Kidney (tissue), 14 donors: ENCODE measurements around the gene ICOSLG. TPM values are rescaled to one million over a fixed set of nuclear protein-coding genes. Genes with fewer than 3 reads are reported as not detected.

ENCODE experiments used
- DNase-seq, 5 donors: peaks; one replicate each; pipeline ENCODE4 v3.0.0-alpha.2; 2013 to 2020
- FAIRE-seq: peaks from 2 replicates; lab custom pipeline; 2012; peaks lifted over from hg19 to GRCh38; lab: Jason Lieb, UNC
- H3K27ac ChIP-seq, 2 donors: one replicate each; pipeline ENCODE4 v1.7.0; 2013; ENCODE audit warnings: low read depth in 2 of 2, low read length in 2 of 2, inconsistent platforms in 1 of 2
- H3K27me3 ChIP-seq: one replicate; pipeline ENCODE4 v1.7.1; 2013; ENCODE audit warnings: low read length, inconsistent platforms; ENCODE audit not compliant: control insufficient read depth, insufficient read depth
- H3K36me3 ChIP-seq, 3 donors: one replicate each; pipeline versions ENCODE4 v1.7.0 to v1.7.1; 2013; ENCODE audit warnings: low read length in 3 of 3, control low read depth in 1 of 3, inconsistent platforms in 1 of 3; ENCODE audit not compliant: insufficient read depth in 3 of 3, control insufficient read depth in 2 of 3
- H3K4me1 ChIP-seq, 3 donors: one replicate each; pipeline versions ENCODE4 v1.7.0 to v1.7.1; 2013; ENCODE audit warnings: low read length in 3 of 3, inconsistent platforms in 1 of 3, low read depth in 1 of 3; ENCODE audit not compliant: control insufficient read depth in 2 of 3, insufficient read depth in 2 of 3
- H3K4me3 ChIP-seq, 3 donors: one replicate each; pipeline versions ENCODE4 v1.7.0 to v1.8.1; 2013; ENCODE audit warnings: low read length in 3 of 3, control low read depth in 1 of 3, inconsistent platforms in 1 of 3
- H3K9ac ChIP-seq, 3 donors: one replicate each; pipeline versions ENCODE4 v1.7.0 to v1.7.1; 2013; ENCODE audit warnings: low read length in 3 of 3, control low read depth in 1 of 3, inconsistent platforms in 1 of 3
- H3K9me3 ChIP-seq, 3 donors: one replicate each; pipeline versions ENCODE4 v1.7.0 to v1.7.1; 2013; ENCODE audit warnings: low read length in 3 of 3, control low read depth in 1 of 3, inconsistent platforms in 1 of 3; ENCODE audit not compliant: control insufficient read depth in 2 of 3, insufficient read depth in 1 of 3
- intact Hi-C: fragments of 100-400 bp; cut with DNase I; formaldehyde crosslinking; loops from one replicate; pipeline ENCODE4 v1.11.1; 2022
- polyA plus RNA-seq: library from polyadenylated mRNA; stranded (reverse); fragments of 350-450 nt; fragmentation: Illumina TruSeq; extraction: RNeasy Lipid Tissue Mini Kit (QIAGEN cat#74804); gene quantifications from one replicate; pipeline ENCODE4 v1.2.3, GENCODE V29; 2014; ENCODE audit warnings: low read depth, low replicate concordance; ENCODE audit not compliant: insufficient read depth
- total RNA-seq: library from RNA; stranded (reverse); fragmentation: NEBNext Ultra II Directional; extraction: Animal tissue kit (Norgen Biotek cat#: 25700); gene quantifications from one replicate; pipeline ENCODE4 v1.2.1, GENCODE V29; 2021
- TF ChIP-seq, protein P1 (sequence below): IDR thresholded peaks from 3 replicates; pipeline ENCODE4 v1.5.1; 2012; ENCODE audit warnings: mild to moderate bottlenecking, moderate library complexity, borderline replicate concordance; ENCODE audit not compliant: insufficient read depth; ENCODE audit errors: extremely low read depth
- donor health status: control.
- donor health status: control.
- donor health status: control.
- donor health status: control.
- donor health status: control.
- donor health status: DM: yes; HTN: yes; CAD: no.
- donor health status: Normal renal cell carcinoma (clear cell type).

ICOSLG gene
- total and polyA plus RNA-seq, 2 donors from 2014 or later: 3.0 to 10.2 TPM

DNA sequence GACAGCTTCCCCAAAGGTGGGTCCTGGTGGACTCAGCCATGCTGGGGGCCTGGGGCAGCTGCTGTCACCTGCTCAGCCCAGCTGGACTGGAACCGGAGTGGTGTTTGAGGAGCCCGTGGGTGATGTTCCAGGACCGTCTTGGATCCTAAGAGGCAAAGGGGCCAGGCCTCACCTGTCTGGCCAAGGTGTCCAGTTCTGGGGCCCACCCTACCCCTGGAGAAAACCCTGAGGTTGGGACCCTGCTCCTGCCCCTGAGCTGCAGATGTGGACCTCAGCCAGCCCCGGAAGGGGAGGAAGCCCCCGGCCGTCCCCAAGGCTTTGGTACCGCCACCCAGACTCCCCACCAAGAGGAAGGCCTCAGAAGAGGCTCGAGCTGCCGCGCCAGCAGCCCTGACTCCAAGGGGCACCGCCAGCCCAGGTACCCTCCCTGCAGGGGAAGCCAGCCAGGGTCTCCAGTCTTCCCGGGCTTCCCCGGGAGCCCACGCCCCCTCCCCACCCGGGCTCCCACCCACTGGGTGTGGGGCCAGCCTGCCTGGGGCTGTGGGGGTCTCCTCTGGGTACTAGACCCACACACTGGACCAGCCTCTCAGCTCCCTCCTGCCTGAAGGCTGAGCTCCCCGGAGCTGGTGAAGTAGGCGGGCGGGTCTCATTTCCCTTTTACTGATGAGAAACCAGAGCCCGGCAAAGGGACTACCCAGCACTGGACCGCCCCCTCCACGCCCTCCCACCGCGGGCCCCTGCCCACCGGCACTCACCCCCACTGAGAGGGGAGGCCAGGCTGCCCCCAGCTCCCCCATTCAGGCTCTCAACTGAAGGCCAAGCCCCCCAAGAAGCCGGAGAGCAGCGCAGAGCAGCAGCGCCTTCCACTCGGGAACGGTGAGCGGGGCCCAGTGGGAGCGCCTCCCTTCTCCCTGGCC, 46.2 kb upstream of the ICOSLG start:
- Histone ChIP-seq H3K27ac (no peak overlapping the region), H3K9ac (no peak overlapping the region), H3K36me3 (no peaks in the 10 kb centered on the region), H3K4me1 (no peaks in the 10 kb centered on the region), H3K4me3 (no peak overlapping the region), H3K9me3 (no peaks in the 10 kb centered on the region), H3K27me3 (no peaks in the 10 kb centered on the region)
- TF ChIP-seq, protein P1, sequence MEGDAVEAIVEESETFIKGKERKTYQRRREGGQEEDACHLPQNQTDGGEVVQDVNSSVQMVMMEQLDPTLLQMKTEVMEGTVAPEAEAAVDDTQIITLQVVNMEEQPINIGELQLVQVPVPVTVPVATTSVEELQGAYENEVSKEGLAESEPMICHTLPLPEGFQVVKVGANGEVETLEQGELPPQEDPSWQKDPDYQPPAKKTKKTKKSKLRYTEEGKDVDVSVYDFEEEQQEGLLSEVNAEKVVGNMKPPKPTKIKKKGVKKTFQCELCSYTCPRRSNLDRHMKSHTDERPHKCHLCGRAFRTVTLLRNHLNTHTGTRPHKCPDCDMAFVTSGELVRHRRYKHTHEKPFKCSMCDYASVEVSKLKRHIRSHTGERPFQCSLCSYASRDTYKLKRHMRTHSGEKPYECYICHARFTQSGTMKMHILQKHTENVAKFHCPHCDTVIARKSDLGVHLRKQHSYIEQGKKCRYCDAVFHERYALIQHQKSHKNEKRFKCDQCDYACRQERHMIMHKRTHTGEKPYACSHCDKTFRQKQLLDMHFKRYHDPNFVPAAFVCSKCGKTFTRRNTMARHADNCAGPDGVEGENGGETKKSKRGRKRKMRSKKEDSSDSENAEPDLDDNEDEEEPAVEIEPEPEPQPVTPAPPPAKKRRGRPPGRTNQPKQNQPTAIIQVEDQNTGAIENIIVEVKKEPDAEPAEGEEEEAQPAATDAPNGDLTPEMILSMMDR: no peak
- no peak for FAIRE-seq
- peak in 1 of 5 donors; percentile 74 for DNase-seq
- intact Hi-C loops: no loop called here

DNA sequence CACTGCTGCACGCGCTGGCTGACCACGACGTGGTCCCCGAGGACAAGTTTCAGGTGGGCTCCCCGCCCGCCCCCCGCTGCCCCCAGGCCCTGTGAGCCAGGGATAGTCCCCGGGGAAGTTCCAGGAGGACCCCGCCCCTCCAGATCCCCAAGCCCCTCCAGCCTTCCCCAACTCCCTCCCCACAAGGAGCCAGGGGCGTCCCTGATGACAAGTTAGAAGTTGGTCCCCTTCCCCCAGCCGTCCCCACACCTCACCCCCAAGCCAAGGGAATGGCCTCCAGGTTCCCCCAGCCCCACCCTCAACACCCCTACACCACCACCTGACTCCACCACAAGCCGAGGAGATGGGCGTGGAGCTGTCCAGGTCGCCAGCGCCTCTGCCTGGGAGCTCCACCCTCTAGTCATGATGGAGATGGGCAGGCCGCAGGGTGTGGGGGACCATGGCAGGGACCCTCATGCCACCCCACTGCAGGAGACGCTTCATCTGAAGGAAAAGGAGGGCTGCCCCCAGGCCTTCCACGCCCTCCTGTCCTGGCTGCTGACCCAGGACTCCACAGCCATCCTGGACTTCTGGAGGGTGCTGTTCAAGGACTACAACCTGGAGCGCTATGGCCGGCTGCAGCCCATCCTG, 45.5 kb upstream of the ICOSLG start:
- no peaks in the 10 kb centered on the region for H3K9me3 ChIP-seq
- intact Hi-C loops: no loop called here
- TF ChIP-seq, protein P1: no peak
- no peaks in the 10 kb centered on the region for H3K4me1 ChIP-seq
- H3K4me3 ChIP-seq: no peak overlapping the region
- FAIRE-seq (no peak), DNase-seq (peak in 1 of 5 donors; percentile 66)
- H3K27me3 ChIP-seq: no peaks in the 10 kb centered on the region
- H3K27ac ChIP-seq: no peak overlapping the region
- no peak overlapping the region for H3K9ac ChIP-seq
- no peaks in the 10 kb centered on the region for H3K36me3 ChIP-seq

DNA sequence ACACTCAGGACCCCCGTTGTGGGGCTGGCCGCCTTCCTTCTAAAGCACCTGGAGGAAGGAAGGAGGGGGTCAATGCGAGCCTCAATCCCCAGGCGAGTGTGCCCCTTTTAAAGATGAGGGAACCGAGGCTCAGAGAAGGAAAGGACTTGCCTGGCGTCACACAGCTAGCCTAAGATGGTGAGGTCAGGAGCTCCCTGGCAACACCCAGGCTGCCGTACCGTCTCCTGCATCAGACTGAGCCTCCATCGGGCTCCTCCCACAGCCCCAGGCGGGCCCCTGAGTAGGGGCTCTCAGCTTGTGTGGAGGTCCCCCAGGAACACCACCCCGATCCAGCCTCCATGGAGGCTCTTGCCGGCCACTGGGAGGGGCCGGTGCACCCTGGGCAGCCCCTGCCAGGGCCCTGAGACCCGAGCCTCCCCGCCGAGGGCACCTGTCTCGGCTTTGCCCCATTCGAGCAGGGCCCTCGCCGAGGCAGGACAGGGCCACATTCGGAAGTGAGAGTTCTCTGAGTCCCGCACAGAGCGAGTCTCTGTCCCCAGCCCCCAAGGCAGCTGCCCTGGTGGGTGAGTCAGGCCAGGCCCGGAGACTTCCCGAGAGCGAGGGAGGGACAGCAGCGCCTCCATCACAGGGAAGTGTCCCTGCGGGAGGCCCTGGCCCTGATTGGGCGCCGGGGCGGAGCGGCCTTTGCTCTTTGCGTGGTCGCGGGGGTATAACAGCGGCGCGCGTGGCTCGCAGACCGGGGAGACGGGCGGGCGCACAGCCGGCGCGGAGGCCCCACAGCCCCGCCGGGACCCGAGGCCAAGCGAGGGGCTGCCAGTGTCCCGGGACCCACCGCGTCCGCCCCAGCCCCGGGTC, 44.6 kb upstream of the ICOSLG start, which contains the start of gene AIRE:
Gene AIRE (plus strand): TSS at position 739 of the 855 bp plus-strand sequence. CDS start 131 bp downstream, outside the sequence.
- TF ChIP-seq, protein P1: no peak
- Histone ChIP-seq H3K9me3 (no peaks in the 10 kb centered on the region), H3K4me1 (no peaks in the 10 kb centered on the region), H3K4me3 (no peak within 1 kb of the TSS), H3K27ac (no peak within 1 kb of the TSS), H3K9ac (no peak within 1 kb of the TSS), H3K36me3 (no peaks in the 10 kb centered on the region), H3K27me3 (no peaks in the 10 kb centered on the region)
- intact Hi-C loops: no loop called here
- DNase-seq (peak in 3 of 5 donors; percentile 20 to 83 (median 55)), FAIRE-seq (no peak)
